ENCODE results near the gene EPHA7.

GRCh38 chr6:93322651-93323050 lies 96.7 kb downstream of the EPHA7 start:
- no peak for TF ChIP-seq CTCF (IDR thresholded peaks at IDR 0.05)
- no peak for TF ChIP-seq POLR2A (IDR thresholded peaks at IDR 0.05; ENCODE audit: low read depth)
- no peak for TF ChIP-seq POLR2AphosphoS5 (IDR thresholded peaks at IDR 0.05)
